Measurements from ENCODE around the gene MAML3.

The MAML3 gene

DNA sequence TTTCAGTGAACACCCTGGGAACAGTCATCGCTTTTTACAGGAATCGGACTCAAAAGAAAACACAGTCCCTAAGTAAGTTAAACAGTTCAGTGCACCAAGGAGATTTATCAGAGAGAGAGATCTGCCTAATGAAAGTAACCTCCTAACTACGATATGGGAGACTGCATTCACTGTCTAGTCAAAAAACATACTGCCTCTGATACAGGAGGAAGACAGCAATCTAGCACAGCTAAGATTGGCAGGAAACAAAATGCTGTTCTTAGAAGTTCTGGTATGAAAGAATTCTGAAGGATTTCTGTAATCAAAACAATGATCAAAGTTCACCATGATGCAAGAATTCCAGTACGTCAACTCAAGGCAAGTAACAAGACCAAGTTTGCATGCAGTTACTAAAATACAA lies 92.8 kb downstream of the MAML3 start:
- H3K27ac ChIP-seq (ENCODE audit: low read depth, low read length): no peak overlapping the region
- no peaks in the 10 kb centered on the region for H3K36me3 ChIP-seq (ENCODE audit: control insufficient read depth, low read length)
- no peaks in the 10 kb centered on the region for H3K27me3 ChIP-seq (ENCODE audit: control insufficient read depth, low read length)
- peaks cover 22% of the 10 kb centered on the region for H3K4me1 ChIP-seq (ENCODE audit: control insufficient read depth, low read length)
- no peaks in the 10 kb centered on the region for H3F3A ChIP-seq (ENCODE audit: control insufficient read depth, insufficient read depth)
- no peak overlapping the region for H3K4me2 ChIP-seq (ENCODE audit: low read length)
- 0 out of 2 replicates have a peak, but pooled peaks cover 2% of the 10 kb centered on the region for H3K79me2 ChIP-seq (ENCODE audit: control insufficient read depth, low read length)
- H3K4me3 ChIP-seq (ENCODE audit: low read length): no peak overlapping the region
- no peaks in the 10 kb centered on the region for H3K9me2 ChIP-seq (replicated peaks; ENCODE audit: control insufficient read depth, low read length)
- TF ChIP-seq, protein P1, sequence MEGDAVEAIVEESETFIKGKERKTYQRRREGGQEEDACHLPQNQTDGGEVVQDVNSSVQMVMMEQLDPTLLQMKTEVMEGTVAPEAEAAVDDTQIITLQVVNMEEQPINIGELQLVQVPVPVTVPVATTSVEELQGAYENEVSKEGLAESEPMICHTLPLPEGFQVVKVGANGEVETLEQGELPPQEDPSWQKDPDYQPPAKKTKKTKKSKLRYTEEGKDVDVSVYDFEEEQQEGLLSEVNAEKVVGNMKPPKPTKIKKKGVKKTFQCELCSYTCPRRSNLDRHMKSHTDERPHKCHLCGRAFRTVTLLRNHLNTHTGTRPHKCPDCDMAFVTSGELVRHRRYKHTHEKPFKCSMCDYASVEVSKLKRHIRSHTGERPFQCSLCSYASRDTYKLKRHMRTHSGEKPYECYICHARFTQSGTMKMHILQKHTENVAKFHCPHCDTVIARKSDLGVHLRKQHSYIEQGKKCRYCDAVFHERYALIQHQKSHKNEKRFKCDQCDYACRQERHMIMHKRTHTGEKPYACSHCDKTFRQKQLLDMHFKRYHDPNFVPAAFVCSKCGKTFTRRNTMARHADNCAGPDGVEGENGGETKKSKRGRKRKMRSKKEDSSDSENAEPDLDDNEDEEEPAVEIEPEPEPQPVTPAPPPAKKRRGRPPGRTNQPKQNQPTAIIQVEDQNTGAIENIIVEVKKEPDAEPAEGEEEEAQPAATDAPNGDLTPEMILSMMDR (IDR thresholded peaks at IDR 0.05; ENCODE audit: low read depth, low read length, poor library complexity, severe bottlenecking): no peak
- no peaks in the 10 kb centered on the region for H3K9me3 ChIP-seq (ENCODE audit: control insufficient read depth, insufficient read depth, low read length)
- no peaks in the 10 kb centered on the region for H4K20me1 ChIP-seq (ENCODE audit: control insufficient read depth, insufficient read depth, low read depth, low read length)

DNA sequence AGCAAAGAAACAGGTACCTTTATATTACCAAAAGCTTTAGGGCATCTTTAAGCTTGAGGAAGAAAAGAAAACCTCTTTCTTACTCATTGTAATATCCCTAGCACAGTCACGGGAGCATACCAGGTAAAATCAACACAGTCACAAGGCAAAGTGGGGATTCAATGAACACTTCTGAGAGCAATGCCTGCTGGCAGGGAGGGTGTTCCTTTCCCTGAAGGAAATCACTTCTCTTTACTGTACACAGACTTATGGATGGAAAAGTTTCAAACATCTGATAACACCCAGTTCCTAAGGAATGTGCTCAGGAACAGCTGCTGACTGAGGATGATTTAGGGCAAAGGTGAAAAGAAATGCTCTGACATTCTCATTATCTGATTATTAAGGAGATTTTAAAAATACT lies 94.8 kb downstream of the MAML3 start:
- Histone ChIP-seq H4K20me1 (ENCODE audit: control insufficient read depth, insufficient read depth, low read depth, low read length) (no peaks in the 10 kb centered on the region), H3K4me2 (ENCODE audit: low read length) (no peak overlapping the region), H3K9me3 (ENCODE audit: control insufficient read depth, insufficient read depth, low read length) (no peaks in the 10 kb centered on the region), H3K4me3 (ENCODE audit: low read length) (no peak overlapping the region), H3K4me1 (ENCODE audit: control insufficient read depth, low read length) (peaks cover 41% of the 10 kb centered on the region), H3K27ac (ENCODE audit: low read depth, low read length) (no peak overlapping the region), H3K36me3 (ENCODE audit: control insufficient read depth, low read length) (no peaks in the 10 kb centered on the region), H3K9me2 (replicated peaks; ENCODE audit: control insufficient read depth, low read length) (no peaks in the 10 kb centered on the region), H3K79me2 (ENCODE audit: control insufficient read depth, low read length) (0 out of 2 replicates have a peak, but pooled peaks cover 5% of the 10 kb centered on the region), H3K27me3 (ENCODE audit: control insufficient read depth, low read length) (no peaks in the 10 kb centered on the region), H3F3A (ENCODE audit: control insufficient read depth, insufficient read depth) (0 out of 2 replicates have a peak, but pooled peaks cover 5% of the 10 kb centered on the region)
- no peak for TF ChIP-seq EZH2phosphoT487 (IDR thresholded peaks at IDR 0.05; ENCODE audit: borderline replicate concordance, low read length)
- TF ChIP-seq, protein P1 (IDR thresholded peaks at IDR 0.05; ENCODE audit: low read depth, low read length, poor library complexity, severe bottlenecking): no peak

DNA sequence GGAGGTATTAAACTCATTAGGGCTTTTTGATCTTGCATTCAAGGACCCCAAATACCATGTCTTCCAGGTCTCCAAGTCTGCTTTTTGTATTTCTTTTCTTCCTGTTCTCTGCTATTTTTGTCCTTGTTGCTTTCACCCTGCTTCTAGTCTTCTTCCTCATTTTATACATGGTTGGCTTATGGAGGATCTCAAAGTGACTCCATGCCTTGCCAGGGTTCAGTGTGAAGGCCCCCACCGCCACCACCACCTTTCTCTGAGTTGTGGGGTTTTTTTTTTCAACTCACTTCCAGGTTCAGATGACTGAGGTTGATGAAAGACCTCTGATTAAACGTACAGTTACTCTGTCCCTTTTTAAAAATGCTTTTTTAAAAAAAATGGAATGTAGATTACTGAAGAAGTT lies 96.3 kb downstream of the MAML3 start:
- H3K9me3 ChIP-seq (ENCODE audit: control insufficient read depth, insufficient read depth, low read length): no peaks in the 10 kb centered on the region
- H3K4me3 ChIP-seq (ENCODE audit: low read length): peak overlapping the region; percentile 29
- peak overlapping the region; percentile 61 for H3K4me2 ChIP-seq (ENCODE audit: low read length)
- no peaks in the 10 kb centered on the region for H4K20me1 ChIP-seq (ENCODE audit: control insufficient read depth, insufficient read depth, low read depth, low read length)
- H3K36me3 ChIP-seq (ENCODE audit: control insufficient read depth, low read length): no peaks in the 10 kb centered on the region
- peaks cover 56% of the 10 kb centered on the region for H3K4me1 ChIP-seq (ENCODE audit: control insufficient read depth, low read length)
- H3K9me2 ChIP-seq (replicated peaks; ENCODE audit: control insufficient read depth, low read length): no peaks in the 10 kb centered on the region
- 0 out of 2 replicates have a peak, but pooled peaks cover 5% of the 10 kb centered on the region for H3F3A ChIP-seq (ENCODE audit: control insufficient read depth, insufficient read depth)
- TF ChIP-seq, protein P1 (IDR thresholded peaks at IDR 0.05; ENCODE audit: low read depth, low read length, poor library complexity, severe bottlenecking): no peak
- TF ChIP-seq EZH2phosphoT487 (IDR thresholded peaks at IDR 0.05; ENCODE audit: borderline replicate concordance, low read length): no peak
- H3K79me2 ChIP-seq (ENCODE audit: control insufficient read depth, low read length): peaks cover 11% of the 10 kb centered on the region
- H3K27ac ChIP-seq (ENCODE audit: low read depth, low read length): peak overlapping the region; percentile 20
- no peaks in the 10 kb centered on the region for H3K27me3 ChIP-seq (ENCODE audit: control insufficient read depth, low read length)

All from DOHH2 (cell line).